GM10266 (cell line): ENCODE measurements around the gene NOX3.
"Not testable (repeated sequence)": the region's sequence is repeated elsewhere in the genome, so short reads cannot be mapped to it uniquely, and the experiment has no call there.

Source experiments
- DNase-seq: peaks from one replicate; pipeline ENCODE4 v3.0.0; 2012; ENCODE audit errors: extremely low spot score
- CTCF ChIP-seq: IDR thresholded peaks from 2 replicates; pipeline ENCODE4 v1.5.1; 2012; ENCODE audit warnings: mild to moderate bottlenecking, low read depth; ENCODE audit not compliant: control insufficient read depth, insufficient read depth; ENCODE audit errors: missing control alignments

Gene NOX3

GRCh38 chr6:155485756-155486155 is 30.1 kb upstream of the NOX3 start:
- no peak for DNase-seq

GRCh38 chr6:155483858-155484257 is 28.2 kb upstream of the NOX3 start:
- no peak for TF ChIP-seq CTCF
- DNase-seq: no peak

More at GRCh38 chr6:155485756-155486155, 30.1 kb upstream of the NOX3 start:
- TF ChIP-seq CTCF: no peak

GRCh38 chr6:155481215-155481614 is 25.6 kb upstream of the NOX3 start:
- DNase-seq: no peak
- TF ChIP-seq CTCF: no peak

- TF ChIP-seq CTCF: no peak
- no peak for DNase-seq
Measured at GRCh38 chr6:155473741-155474140, 18.1 kb upstream of the NOX3 start.

GRCh38 chr6:155472886-155473285 is 17.2 kb upstream of the NOX3 start:
- no peak for TF ChIP-seq CTCF
- no peak for DNase-seq

GRCh38 chr6:155470979-155471616 is 15.5 kb upstream of the NOX3 start:
- not testable (repeated sequence) for DNase-seq

GRCh38 chr6:155468543-155468942 is 12.9 kb upstream of the NOX3 start:
- not testable (repeated sequence) for DNase-seq

- no peak for TF ChIP-seq CTCF
- no peak for DNase-seq
Measured at GRCh38 chr6:155466539-155466938, 10.9 kb upstream of the NOX3 start.

- no peak for DNase-seq
- no peak for TF ChIP-seq CTCF
Measured at GRCh38 chr6:155461556-155461955, 5.9 kb upstream of the NOX3 start.
